Stimulated activated CD4-positive, alpha-beta T cell treated with anti-CD3 and anti-CD28 coated beads, TNF-alpha, amount 100 ng/mL, for 48 hours (primary cell): ENCODE data around the gene TBC1D3.
"Not testable (repeated sequence)": the region's sequence is repeated elsewhere in the genome, so short reads cannot be mapped to it uniquely, and the experiment has no call there.

ENCODE experiments used
- DNase-seq, 3 donors: peaks; one replicate each; pipeline ENCODE4 v3.0.0-alpha.2; 2020; ENCODE audit warnings: low read depth in 3 of 3

Gene TBC1D3

DNA sequence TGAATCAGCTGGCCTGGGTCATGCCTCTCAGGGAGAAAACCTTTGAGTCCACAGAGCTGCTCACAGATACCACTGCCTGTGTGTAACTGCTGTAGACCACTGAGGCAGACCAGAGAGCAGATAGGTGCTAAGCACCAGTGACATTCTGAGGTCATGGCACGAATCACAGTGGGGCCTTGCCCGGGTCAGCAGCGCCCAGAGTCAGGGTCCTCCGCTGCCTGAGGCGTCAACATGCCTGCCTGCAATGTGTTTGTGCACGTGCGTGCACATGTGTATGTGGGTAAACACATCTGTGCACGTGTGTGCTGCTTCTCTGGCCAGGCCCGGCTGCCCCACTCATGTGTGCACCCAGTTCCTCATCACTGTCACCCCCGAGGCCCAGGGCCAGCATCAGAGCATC lies at the start of gene TBC1D3:
TBC1D3 (minus strand) TSS at position 101 of the 400 bp plus-strand sequence. CDS start 1,526 bp downstream, outside the sequence.
- DNase-seq: not testable (repeated sequence)

- not testable (repeated sequence) for DNase-seq
Observed at GRCh38 chr17:38232790-38233189, 40.4 kb upstream of the TBC1D3 start.

DNA sequence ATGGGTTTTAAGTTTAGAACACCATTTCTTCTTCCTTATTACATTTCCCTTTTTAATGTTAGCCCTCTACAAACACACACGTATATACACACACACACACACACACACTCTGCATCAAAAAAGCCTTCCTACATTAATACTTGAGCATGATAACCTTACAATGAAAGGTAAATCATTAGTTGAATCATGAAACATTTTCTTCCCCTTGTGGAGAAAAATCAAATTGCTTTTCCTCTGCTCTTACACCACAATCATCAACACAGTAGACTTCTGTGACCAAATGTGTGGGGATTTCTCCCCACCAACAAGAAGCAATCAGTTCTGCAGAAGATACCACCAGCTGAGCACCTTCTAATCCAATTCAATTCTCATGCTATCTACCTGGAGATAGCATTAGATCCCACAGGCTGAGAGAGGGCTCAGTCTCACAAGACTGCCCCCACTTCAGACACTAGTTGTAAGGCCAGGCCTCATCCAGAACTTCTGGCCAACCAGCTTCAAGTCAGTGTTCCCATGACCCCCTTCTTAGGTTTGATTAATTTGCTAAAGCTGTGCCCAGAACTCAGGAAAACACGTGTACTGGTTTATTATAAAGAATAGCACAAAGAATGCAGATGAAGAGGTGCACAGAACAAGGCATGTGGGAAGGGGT lies 33.6 kb upstream of the TBC1D3 start:
- DNase-seq: not testable (repeated sequence)

DNA sequence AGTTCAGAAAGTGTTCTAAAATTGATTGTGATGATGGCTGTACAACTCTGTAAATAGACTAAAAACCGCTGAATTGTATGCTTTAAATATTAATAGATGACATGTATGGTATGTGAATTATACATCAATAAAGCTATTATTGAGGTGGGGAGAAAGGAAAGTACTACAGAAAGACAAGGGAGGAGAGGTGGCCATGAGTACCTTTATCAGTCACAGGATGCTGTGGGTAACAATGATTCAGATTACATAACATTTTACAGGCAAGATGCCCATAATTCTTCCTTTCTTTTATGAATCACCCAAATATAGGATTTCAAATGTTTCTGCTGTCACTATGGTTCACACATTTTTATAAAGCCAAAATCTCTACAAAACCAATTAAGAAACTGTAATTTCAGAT lies 28.5 kb upstream of the TBC1D3 start:
- DNase-seq: not testable (repeated sequence)

GRCh38 chr17:38200271-38200670 lies 7.9 kb upstream of the TBC1D3 start:
- DNase-seq: not testable (repeated sequence)

DNA sequence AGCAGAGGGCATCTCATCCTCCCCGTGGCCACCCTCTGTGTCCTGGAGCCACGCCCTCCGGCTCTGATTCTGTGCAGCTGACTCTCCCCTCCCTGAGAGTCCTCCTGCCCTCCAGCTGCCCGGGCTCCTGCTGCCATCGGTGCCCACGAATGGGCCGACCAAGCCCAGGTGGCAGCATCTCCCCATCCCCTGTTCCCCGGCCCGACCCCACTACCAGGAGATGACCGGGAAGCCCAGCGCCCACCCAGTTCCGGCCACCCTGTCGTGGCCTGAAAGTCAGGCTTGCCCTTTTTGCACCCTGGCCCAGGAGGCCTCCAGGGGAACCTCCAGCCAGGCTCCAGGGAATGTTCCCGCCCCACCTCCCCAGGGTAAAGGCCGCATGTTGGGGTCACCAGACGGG lies 57.5 kb downstream of the TBC1D3 start:
- DNase-seq: not testable (repeated sequence)
